Measurements from ENCODE around the gene IRS2.
A peak's percentile ranks its signal among the peaks of the same experiment; 100 is the strongest.
"Not testable (repeated sequence)": the region's sequence is repeated elsewhere in the genome, so short reads cannot be mapped to it uniquely, and the experiment has no call there.

Gene IRS2

GRCh38 chr13:109755551-109755950, 30.8 kb downstream of the IRS2 start:
- DNase-seq: no peak

GRCh38 chr13:109751477-109751876, 34.9 kb downstream of the IRS2 start:
- DNase-seq: no peak

- no peak for DNase-seq
Measured at GRCh38 chr13:109750221-109750775, 36.1 kb downstream of the IRS2 start.

GRCh38 chr13:109749365-109749764, 37.0 kb downstream of the IRS2 start:
- DNase-seq: no peak

GRCh38 chr13:109748677-109749076, 37.7 kb downstream of the IRS2 start:
- no peak for DNase-seq

- no peak for DNase-seq
Measured at GRCh38 chr13:109747524-109747923, 38.9 kb downstream of the IRS2 start.

GRCh38 chr13:109746364-109746763, 40.0 kb downstream of the IRS2 start:
- no peak for DNase-seq

GRCh38 chr13:109745702-109746101, 40.7 kb downstream of the IRS2 start:
- no peak for DNase-seq

GRCh38 chr13:109745060-109745459, 41.3 kb downstream of the IRS2 start:
- no peak for DNase-seq

- DNase-seq: no peak
Measured at GRCh38 chr13:109744512-109745051, 41.8 kb downstream of the IRS2 start.

GRCh38 chr13:109743706-109744453, 42.5 kb downstream of the IRS2 start:
- DNase-seq: no peak

- no peak for DNase-seq
Measured at GRCh38 chr13:109741966-109742365, 44.4 kb downstream of the IRS2 start.

- no peak for DNase-seq
Measured at GRCh38 chr13:109740721-109741120, 45.7 kb downstream of the IRS2 start.

- no peak for DNase-seq
Measured at GRCh38 chr13:109740121-109740520, 46.3 kb downstream of the IRS2 start.

GRCh38 chr13:109738298-109738746, 48.1 kb downstream of the IRS2 start:
- no peak for DNase-seq

GRCh38 chr13:109737606-109738005, 48.8 kb downstream of the IRS2 start:
- DNase-seq: peak; percentile 10

GRCh38 chr13:109737046-109737573, 49.3 kb downstream of the IRS2 start:
- no peak for DNase-seq

GRCh38 chr13:109735436-109735966, 50.9 kb downstream of the IRS2 start:
- no peak for DNase-seq

GRCh38 chr13:109734002-109734785, 52.2 kb downstream of the IRS2 start:
- DNase-seq: no peak

GRCh38 chr13:109733550-109733949, 52.8 kb downstream of the IRS2 start:
- DNase-seq: no peak

GRCh38 chr13:109732470-109733170, 53.8 kb downstream of the IRS2 start:
- DNase-seq: not testable (repeated sequence)

GRCh38 chr13:109730812-109731335, 55.5 kb downstream of the IRS2 start:
- DNase-seq: no peak

All from stimulated activated naive CD4-positive, alpha-beta T cell treated with Interleukin-2 at 50 U/mL for 16 hours (primary cell).